GM12892 (cell line): ENCODE data around the gene ZNF668.

ENCODE experiments used
- POLR2A ChIP-seq: IDR thresholded peaks from 2 replicates; pipeline ENCODE4 v1.6.1; 2011; ENCODE audit warnings: low read depth, low read length, control low read depth
- POLR2AphosphoS5 ChIP-seq: IDR thresholded peaks from 2 replicates; pipeline ENCODE4 v1.6.1; 2011; ENCODE audit warnings: low read depth, low read length, control low read depth
- TAF1 ChIP-seq: IDR thresholded peaks from 2 replicates; pipeline ENCODE4 v1.6.1; 2011; ENCODE audit warnings: low read depth, mild to moderate bottlenecking, control low read depth, low read length, borderline replicate concordance

- no peak for TF ChIP-seq POLR2AphosphoS5
- no peak for TF ChIP-seq POLR2A
- TF ChIP-seq TAF1: no peak
These were observed 39.4 kb upstream of the ZNF668 start for GRCh38 chr16:31113121-31114120.
